Smooth muscle cell of the coronary artery (primary cell): Measurements from ENCODE around the gene PEG3. TPM values are rescaled to one million over a fixed set of nuclear protein-coding genes. Genes with fewer than 3 reads are reported as not detected.

Source experiments
- total RNA-seq: library from RNA; depleted of rRNA; stranded (reverse); fragments of >200 nt; gene quantifications from 2 replicates; pipeline ENCODE4 v1.2.3, GENCODE V29; 2014; ENCODE audit warnings: low replicate concordance

Gene PEG3
- 0.60 and 1.8 TPM in 2 replicates for total RNA-seq

GRCh38 chr19:56840451-56841192, at the start of gene PEG3, which contains the start of gene ZIM2:
PEG3 (minus strand) TSS chr19:56840726; CDS start chr19:56824655, 16,071 bp downstream.
ZIM2 (minus strand) TSS chr19:56840726; CDS start chr19:56824277, 16,449 bp downstream.

Other genes starting within 250 kb of the PEG3 start
- 6.8 and 8.3 TPM in 2 replicates for gene ZNF71, start 245.4 kb downstream of the PEG3 start, total RNA-seq
- 0.38 TPM in 1 of 2 replicates, not detected in the other for gene SMIM17, start 197.6 kb downstream of the PEG3 start, total RNA-seq
- 0.08 and 3.4 TPM in 2 replicates for gene ZNF835, start 169.0 kb downstream of the PEG3 start, total RNA-seq
- not detected in 2 replicates for gene ZIM2, start within 50 bp of the PEG3 start, total RNA-seq